Activated T-helper 1 cell treated with Interleukin-2 at 50 U/mL for 16 hours (primary cell): ENCODE data around the gene HOMER2.
A peak's percentile ranks its signal among the peaks of the same experiment; 100 is the strongest.
"Not testable (repeated sequence)": the region's sequence is repeated elsewhere in the genome, so short reads cannot be mapped to it uniquely, and the experiment has no call there.

Source experiments
- DNase-seq: peaks from one replicate; pipeline ENCODE4 v3.0.0-alpha.2; 2020; ENCODE audit warnings: low read depth

The HOMER2 gene

GRCh38 chr15:82831894-82832600 is 120.5 kb downstream of the HOMER2 start:
- no peak for DNase-seq

GRCh38 chr15:82830427-82831173 is 121.9 kb downstream of the HOMER2 start:
- DNase-seq: no peak

- DNase-seq: no peak
Measured at GRCh38 chr15:82829234-82829633, 123.3 kb downstream of the HOMER2 start.

- no peak for DNase-seq
Measured at GRCh38 chr15:82828075-82828474, 124.4 kb downstream of the HOMER2 start.

- no peak for DNase-seq
Measured at GRCh38 chr15:82823049-82823448, 129.5 kb downstream of the HOMER2 start.

GRCh38 chr15:82821851-82822250 is 130.7 kb downstream of the HOMER2 start:
- not testable (repeated sequence) for DNase-seq

- DNase-seq: not testable (repeated sequence)
Measured at GRCh38 chr15:82821396-82821795, 131.1 kb downstream of the HOMER2 start.

- no peak for DNase-seq
Measured at GRCh38 chr15:82820128-82820527, 132.4 kb downstream of the HOMER2 start.

GRCh38 chr15:82812994-82813393 is 139.5 kb downstream of the HOMER2 start:
- DNase-seq: no peak

GRCh38 chr15:82810890-82811426 is 141.6 kb downstream of the HOMER2 start:
- DNase-seq: peak; percentile 10

- peak; percentile 13 for DNase-seq
Measured at GRCh38 chr15:82810061-82810889, 142.2 kb downstream of the HOMER2 start.

GRCh38 chr15:82809308-82810060 is 143.0 kb downstream of the HOMER2 start, which contains the start of gene WHAMM:
WHAMM (plus strand) TSS chr15:82809628; CDS start chr15:82809727, 99 bp downstream.
- peak; percentile 88 for DNase-seq

- DNase-seq: no peak
Measured at GRCh38 chr15:82808634-82809041, 143.9 kb downstream of the HOMER2 start.

GRCh38 chr15:82807920-82808633 is 144.4 kb downstream of the HOMER2 start:
- no peak for DNase-seq

- no peak for DNase-seq
Measured at GRCh38 chr15:82805994-82806406, 146.5 kb downstream of the HOMER2 start, which contains the start of gene FSD2. FSD2 (minus strand) TSS chr15:82806069; CDS start chr15:82787390, 18,679 bp downstream.

GRCh38 chr15:82804575-82804949 is 148.0 kb downstream of the HOMER2 start:
- no peak for DNase-seq

GRCh38 chr15:82803793-82804574 is 148.5 kb downstream of the HOMER2 start:
- DNase-seq: no peak

- no peak for DNase-seq
Measured at GRCh38 chr15:82802497-82802896, 150.0 kb downstream of the HOMER2 start.

GRCh38 chr15:82799183-82799841 is 153.2 kb downstream of the HOMER2 start:
- no peak for DNase-seq
